OCI-LY3 (cell line): ENCODE data around the gene NEUROG3.

Experiments used
- H2AFZ ChIP-seq: fragments of 200-600, 300-600 bp; shearing (Covaris generic); 2 replicates; pipeline ENCODE4 v1.6.0; 2014; ENCODE audit warnings: antibody characterized with exemption, low read depth, low read length
- H3K27ac ChIP-seq: fragments of 200-600, 300-600 bp; sonication (generic); 2 replicates; pipeline ENCODE4 v1.5.1; 2014; ENCODE audit warnings: mild to moderate bottlenecking, low read length, moderate library complexity, mixed read lengths
- H3K27me3 ChIP-seq: fragments of 200-600, 300-600 bp; sonication (generic); 2 replicates; pipeline ENCODE4 v1.6.1; 2014; ENCODE audit warnings: low read depth, low read length, mixed read lengths
- H3K36me3 ChIP-seq: fragments of 200-600, 300-600 bp; sonication (generic); replicated peaks from 2 replicates; pipeline ENCODE3; 2014; ENCODE audit warnings: low read depth, low read length, mixed read lengths
- H3K4me1 ChIP-seq: fragments of 300-600, 200-600 bp; sonication (generic); 2 replicates; pipeline ENCODE4 v1.6.1; 2014; ENCODE audit warnings: low read length, mixed read lengths
- H3K4me2 ChIP-seq: fragments of 200-600, 300-600 bp; sonication (generic); 2 replicates; pipeline ENCODE4 v1.6.1; 2014; ENCODE audit warnings: low read length, mixed read lengths
- H3K4me3 ChIP-seq: fragments of 300-600, 200-600 bp; sonication (generic); 2 replicates; pipeline ENCODE4 v1.5.1; 2014; ENCODE audit warnings: antibody characterized with exemption, mild to moderate bottlenecking, low read length, moderate library complexity
- H3K79me2 ChIP-seq: fragments of 300-600, 200-600 bp; shearing (Covaris generic); 2 replicates; pipeline ENCODE4 v1.6.1; 2014; ENCODE audit warnings: mild to moderate bottlenecking, low read length, mixed read lengths
- H3K9ac ChIP-seq: fragments of 300-600, 200-600 bp; shearing (Covaris generic); 2 replicates; pipeline ENCODE4 v1.6.0; 2014; ENCODE audit warnings: mild to moderate bottlenecking, low read length, moderate library complexity
- H3K9me3 ChIP-seq: fragments of 200-600, 300-600 bp; shearing (Covaris generic); 2 replicates; pipeline ENCODE4 v1.6.1; 2014; ENCODE audit warnings: low read length, mixed read lengths; ENCODE audit not compliant: insufficient read depth
- H4K20me1 ChIP-seq: fragments of 200-600, 300-600 bp; sonication (generic); 2 replicates; pipeline ENCODE4 v1.6.1; 2016; ENCODE audit warnings: low read length, mixed read lengths; ENCODE audit not compliant: insufficient read depth
- CTCF ChIP-seq: fragments of 200-600, 300-600 bp; sonication (generic); IDR thresholded peaks from 2 replicates; pipeline ENCODE4 v1.5.1; 2014; ENCODE audit warnings: antibody characterized with exemption, low read length, low read depth
- EZH2phosphoT487 ChIP-seq: fragments of 200-600 bp; shearing (Covaris generic); IDR thresholded peaks from 2 replicates; pipeline ENCODE4 v1.6.1; 2018; ENCODE audit warnings: antibody characterized with exemption, mixed run types, low read depth

Gene NEUROG3

GRCh38 chr10:69576334-69577011 is 3.3 kb upstream of the NEUROG3 start:
- Histone ChIP-seq H3K36me3 (no peaks in the 10 kb centered on the region), H3K9ac (no peak overlapping the region), H2AFZ (no peak overlapping the region), H3K79me2 (no peaks in the 10 kb centered on the region), H3K4me3 (no peak overlapping the region), H4K20me1 (no peaks in the 10 kb centered on the region), H3K4me2 (no peak overlapping the region), H3K9me3 (no peaks in the 10 kb centered on the region), H3K27ac (no peak overlapping the region), H3K27me3 (no peaks in the 10 kb centered on the region), H3K4me1 (peaks cover 19% of the 10 kb centered on the region)
- no peak for TF ChIP-seq EZH2phosphoT487
- TF ChIP-seq CTCF: no peak

- no peaks in the 10 kb centered on the region for H3K9me3 ChIP-seq
- H3K9ac ChIP-seq: no peak overlapping the region
- no peaks in the 10 kb centered on the region for H4K20me1 ChIP-seq
- no peak overlapping the region for H3K4me2 ChIP-seq
- no peaks in the 10 kb centered on the region for H3K79me2 ChIP-seq
- H3K27me3 ChIP-seq: no peaks in the 10 kb centered on the region
- H3K36me3 ChIP-seq: no peaks in the 10 kb centered on the region
- no peak overlapping the region for H3K27ac ChIP-seq
- no peak overlapping the region for H2AFZ ChIP-seq
- no peak for TF ChIP-seq CTCF
- TF ChIP-seq EZH2phosphoT487: no peak
- H3K4me3 ChIP-seq: no peak overlapping the region
- H3K4me1 ChIP-seq: peaks cover 10% of the 10 kb centered on the region
These were observed 2.0 kb upstream of the NEUROG3 start for GRCh38 chr10:69575164-69575722.

DNA sequence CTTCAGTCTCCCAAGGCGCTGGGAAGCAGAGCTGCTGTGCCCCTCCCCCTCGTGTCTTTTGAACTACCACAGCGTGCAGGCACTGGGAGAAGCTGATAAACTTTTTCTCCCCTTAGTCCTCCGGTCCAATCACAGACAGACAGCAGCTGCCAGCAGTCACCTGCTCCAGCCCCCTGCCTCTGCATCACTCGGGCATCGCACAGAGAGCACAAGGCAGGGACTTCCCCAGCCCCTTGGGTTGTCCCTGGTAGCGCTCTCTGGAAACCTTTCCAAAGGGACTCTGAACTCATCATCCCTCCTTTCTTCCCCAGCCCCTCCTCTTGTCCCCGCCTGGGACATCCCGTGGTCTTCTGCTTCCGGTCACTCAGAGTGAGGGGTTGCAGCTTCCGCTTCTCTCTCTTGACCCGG is 1.4 kb upstream of the NEUROG3 start:
- H3K4me1 ChIP-seq: peaks cover 10% of the 10 kb centered on the region

More for the DNA sequence above, 1.4 kb upstream of the NEUROG3 start:
- 0 out of 2 replicates have a peak overlapping the region, but pooled peaks have one; percentile 24 for H3K4me3 ChIP-seq
- TF ChIP-seq CTCF: no peak
- TF ChIP-seq EZH2phosphoT487: no peak
- no peak overlapping the region for H3K9ac ChIP-seq
- H4K20me1 ChIP-seq: no peaks in the 10 kb centered on the region
- H3K9me3 ChIP-seq: no peaks in the 10 kb centered on the region
- no peak overlapping the region for H3K27ac ChIP-seq
- no peaks in the 10 kb centered on the region for H3K79me2 ChIP-seq
- no peaks in the 10 kb centered on the region for H3K36me3 ChIP-seq
- peak overlapping the region; percentile 33 for H3K4me2 ChIP-seq
- H2AFZ ChIP-seq: no peak overlapping the region
- H3K27me3 ChIP-seq: no peaks in the 10 kb centered on the region
